Left lung (tissue), 10 donors: ENCODE measurements around the gene LINC01488. TPM values are rescaled to one million over a fixed set of nuclear protein-coding genes. Genes with fewer than 3 reads are reported as not detected.

Experiments used
- ATAC-seq: fragments of 200-7000 bp; cut with Tn5 transposase; one replicate; pipeline ENCODE4 v1.9.1; 2020; ENCODE audit warnings: moderate library complexity
- DNase-seq, 4 donors: peaks; one replicate each; pipeline ENCODE4 v3.0.0-alpha.2; 2013 to 2020
- H3K27ac ChIP-seq, 2 donors: fragments of 200-600 bp; sonication (generic) in 1 of 2; one replicate each; pipeline versions ENCODE4 v1.5.0 to v1.8.0; 2020 to 2021
- H3K27me3 ChIP-seq, 2 donors: fragments of 200-600 bp; sonication (generic) in 1 of 2; one replicate each; pipeline versions ENCODE4 v1.5.0 to v1.8.0; 2020 to 2021
- H3K36me3 ChIP-seq, 2 donors: fragments of 200-600 bp; sonication (generic) in 1 of 2; one replicate each; pipeline versions ENCODE4 v1.5.0 to v1.8.0; 2020 to 2021
- H3K4me1 ChIP-seq, 2 donors: fragments of 200-600 bp; one replicate each; pipeline ENCODE4 v1.8.0; 2021
- H3K4me3 ChIP-seq, 2 donors: fragments of 200-600 bp; sonication (generic) in 1 of 2; one replicate each; pipeline versions ENCODE4 v1.5.0 to v1.8.0; 2020 to 2021; ENCODE audit warnings: mild to moderate bottlenecking in 1 of 2
- H3K9me3 ChIP-seq, 2 donors: fragments of 200-600 bp; sonication (generic) in 1 of 2; one replicate each; pipeline versions ENCODE4 v1.5.0 to v1.8.0; 2020 to 2021
- intact Hi-C, 2 donors: fragments of 100-400 bp; cut with DNase I; formaldehyde crosslinking; loops; one replicate each; pipeline versions ENCODE4 v1.11.2 to v1.14.2; 2022
- polyA plus RNA-seq, 6 donors: library from polyadenylated mRNA; unstranded; fragments of 120-200 nt; gene quantifications; one replicate each; pipeline ENCODE4 v1.2.1, GENCODE V29; 2013; ENCODE audit not compliant: insufficient read length in 6 of 6
- total RNA-seq, 2 donors: library from RNA; stranded (reverse); fragmentation: NEBNext Ultra II Directional; extraction: Animal tissue kit (Norgen Biotek cat#: 25700); gene quantifications; one replicate each; pipeline ENCODE4 v1.2.1, GENCODE V29; 2021
- TF ChIP-seq, protein P1 (sequence below), 2 donors: fragments of 200-600 bp; sonication (generic) in 1 of 2; IDR thresholded peaks; one replicate each; pipeline versions ENCODE4 v1.5.0 to v1.8.0; 2021; ENCODE audit warnings: antibody characterized with exemption in 2 of 2
- donor health status: DM: no; HTN: yes; CAD: no.
- donor health status: DM: no; HTN: no; CAD: no.

The LINC01488 gene
- total and polyA plus RNA-seq, 8 donors, result 0.04 to 0.12 (median 0.07) TPM; not detected in 2

DNA sequence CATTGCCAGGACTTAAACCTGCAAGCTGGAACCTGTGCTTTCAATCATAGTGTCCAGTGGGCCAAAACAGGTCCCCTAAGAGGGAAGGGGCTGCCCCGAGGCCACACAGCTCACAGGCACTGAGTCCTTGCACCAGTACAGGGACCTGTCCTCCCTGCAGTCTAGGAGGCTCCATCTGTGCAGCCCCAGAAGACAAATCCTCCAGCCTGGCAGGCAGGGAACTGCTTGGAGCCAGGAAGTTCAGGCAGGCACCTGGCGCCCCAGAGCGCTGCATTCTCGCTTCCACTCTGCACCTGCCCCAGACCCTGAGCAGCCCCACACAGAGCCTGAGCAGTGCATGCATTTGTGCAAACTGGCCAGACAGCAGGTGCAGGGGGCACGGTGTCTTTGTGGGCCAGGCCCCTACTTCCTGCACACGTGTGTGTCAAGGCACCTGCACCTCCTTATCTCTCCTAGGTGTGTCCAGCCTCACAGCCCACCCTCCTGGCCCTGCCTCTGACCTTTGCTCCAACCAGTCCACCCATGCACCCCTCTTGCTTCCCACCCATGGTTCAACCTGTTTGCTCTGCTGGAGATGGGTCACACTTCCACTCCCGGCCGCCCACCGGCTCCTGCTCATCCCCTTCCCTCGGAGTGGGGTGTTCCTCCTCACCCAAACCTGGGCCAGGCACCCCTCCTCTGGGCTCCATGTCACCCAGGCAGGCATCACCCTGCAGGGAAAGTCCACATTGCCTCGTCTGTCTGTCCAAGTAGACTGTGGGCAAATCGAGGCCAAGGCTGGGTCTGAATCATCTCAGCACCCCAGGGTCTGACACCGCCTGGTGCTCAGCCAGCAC lies 19.0 kb downstream of the LINC01488 start:
- Histone ChIP-seq H3K4me1 (peaks cover 5 to 16% of the 10 kb centered on the region in 2 donors), H3K36me3 (no peaks in the 10 kb centered on the region), H3K27ac (no peak overlapping the region), H3K9me3 (no peaks in the 10 kb centered on the region), H3K4me3 (no peak overlapping the region), H3K27me3 (no peaks in the 10 kb centered on the region)
- DNase-seq (peak in 2 of 4 donors; percentile 23 to 62), ATAC-seq (no peak)
- TF ChIP-seq, protein P1, sequence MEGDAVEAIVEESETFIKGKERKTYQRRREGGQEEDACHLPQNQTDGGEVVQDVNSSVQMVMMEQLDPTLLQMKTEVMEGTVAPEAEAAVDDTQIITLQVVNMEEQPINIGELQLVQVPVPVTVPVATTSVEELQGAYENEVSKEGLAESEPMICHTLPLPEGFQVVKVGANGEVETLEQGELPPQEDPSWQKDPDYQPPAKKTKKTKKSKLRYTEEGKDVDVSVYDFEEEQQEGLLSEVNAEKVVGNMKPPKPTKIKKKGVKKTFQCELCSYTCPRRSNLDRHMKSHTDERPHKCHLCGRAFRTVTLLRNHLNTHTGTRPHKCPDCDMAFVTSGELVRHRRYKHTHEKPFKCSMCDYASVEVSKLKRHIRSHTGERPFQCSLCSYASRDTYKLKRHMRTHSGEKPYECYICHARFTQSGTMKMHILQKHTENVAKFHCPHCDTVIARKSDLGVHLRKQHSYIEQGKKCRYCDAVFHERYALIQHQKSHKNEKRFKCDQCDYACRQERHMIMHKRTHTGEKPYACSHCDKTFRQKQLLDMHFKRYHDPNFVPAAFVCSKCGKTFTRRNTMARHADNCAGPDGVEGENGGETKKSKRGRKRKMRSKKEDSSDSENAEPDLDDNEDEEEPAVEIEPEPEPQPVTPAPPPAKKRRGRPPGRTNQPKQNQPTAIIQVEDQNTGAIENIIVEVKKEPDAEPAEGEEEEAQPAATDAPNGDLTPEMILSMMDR (IDR thresholded peaks at IDR 0.05), result no peak
- intact Hi-C loops, result no loop called here

DNA sequence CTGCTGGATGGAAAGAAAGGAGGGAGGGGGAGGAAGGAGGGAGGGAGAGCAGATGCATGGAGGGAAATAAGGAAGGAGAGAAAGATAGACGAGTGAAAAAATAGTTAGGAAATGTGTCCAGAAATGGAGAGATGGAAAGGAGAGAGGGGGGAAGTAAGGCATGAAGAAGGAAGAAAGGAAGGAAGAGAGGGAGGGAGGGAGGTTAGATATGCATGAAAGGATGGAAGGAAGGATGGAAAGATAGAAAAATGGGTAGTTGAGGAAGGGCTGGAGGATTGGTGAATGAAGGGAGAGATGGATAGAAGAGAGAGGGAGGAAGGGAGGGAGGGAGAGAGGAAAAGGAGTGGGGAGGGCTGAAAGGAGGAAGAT lies 19.6 kb downstream of the LINC01488 start:
- DNase-seq (no peak), ATAC-seq (no peak)
- intact Hi-C loops, result no loop called here
- H3K4me1 ChIP-seq, result peaks cover 5 to 15% of the 10 kb centered on the region in 2 donors
- H3K9me3 ChIP-seq, result no peaks in the 10 kb centered on the region
- no peaks in the 10 kb centered on the region for H3K27me3 ChIP-seq
- no peak overlapping the region for H3K4me3 ChIP-seq
- no peak overlapping the region for H3K27ac ChIP-seq
- TF ChIP-seq, protein P1 (IDR thresholded peaks at IDR 0.05), result no peak
- H3K36me3 ChIP-seq, result no peaks in the 10 kb centered on the region

DNA sequence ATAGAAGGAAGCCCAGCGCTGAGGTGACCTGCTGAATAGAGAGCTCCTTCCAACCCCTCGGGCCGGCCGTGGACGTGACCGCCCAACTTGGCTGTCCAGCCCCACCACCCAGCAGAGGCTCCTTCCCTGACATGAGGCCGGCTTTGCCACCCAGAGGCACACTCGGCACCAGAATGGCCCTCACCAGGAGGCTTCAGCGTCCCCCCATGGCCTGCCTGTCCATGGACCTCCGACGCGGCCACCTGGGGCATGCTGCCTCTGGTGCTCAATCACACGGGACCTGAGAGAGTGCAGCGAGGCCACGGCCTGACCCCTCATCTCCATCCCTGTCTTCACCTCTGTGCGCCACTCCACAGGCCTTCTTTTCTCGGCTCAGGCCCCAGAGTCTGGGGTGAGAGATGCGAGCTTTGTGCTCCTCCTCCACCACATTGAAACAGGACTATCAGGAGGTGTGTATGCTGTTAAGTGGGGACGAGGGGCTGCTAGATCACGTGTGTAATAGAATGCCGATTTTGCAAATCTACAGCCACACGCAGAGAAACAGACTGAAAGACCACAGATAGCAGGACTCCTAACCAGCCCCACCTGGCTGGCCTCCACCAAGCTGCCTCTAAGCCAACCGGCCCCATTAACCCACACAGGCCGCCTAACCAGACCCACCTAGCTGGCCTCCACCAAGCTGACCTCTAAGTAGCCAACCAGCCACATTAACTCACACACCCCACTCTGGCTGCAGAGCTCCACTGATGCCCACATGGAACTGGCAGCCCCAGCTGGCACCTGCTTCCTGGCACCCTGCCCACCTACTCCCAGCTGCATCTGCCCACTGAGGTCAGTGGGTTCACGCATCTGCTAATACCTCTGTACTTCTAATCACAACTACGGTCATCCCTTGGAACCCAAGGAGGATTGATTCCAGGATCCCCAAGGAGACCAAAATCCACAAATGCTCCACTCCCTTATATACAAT lies 20.7 kb downstream of the LINC01488 start:
- H3K27me3 ChIP-seq, result no peaks in the 10 kb centered on the region
- H3K36me3 ChIP-seq, result no peaks in the 10 kb centered on the region
- H3K4me1 ChIP-seq, result peaks cover 0 to 6% of the 10 kb centered on the region in 2 donors
- intact Hi-C loops, result no loop called here
- TF ChIP-seq, protein P1 (IDR thresholded peaks at IDR 0.05), result no peak
- DNase-seq (peak in 2 of 4 donors; percentile 29 to 69), ATAC-seq (no peak)
- no peak overlapping the region for H3K27ac ChIP-seq
- H3K4me3 ChIP-seq, result no peak overlapping the region
- no peaks in the 10 kb centered on the region for H3K9me3 ChIP-seq

DNA sequence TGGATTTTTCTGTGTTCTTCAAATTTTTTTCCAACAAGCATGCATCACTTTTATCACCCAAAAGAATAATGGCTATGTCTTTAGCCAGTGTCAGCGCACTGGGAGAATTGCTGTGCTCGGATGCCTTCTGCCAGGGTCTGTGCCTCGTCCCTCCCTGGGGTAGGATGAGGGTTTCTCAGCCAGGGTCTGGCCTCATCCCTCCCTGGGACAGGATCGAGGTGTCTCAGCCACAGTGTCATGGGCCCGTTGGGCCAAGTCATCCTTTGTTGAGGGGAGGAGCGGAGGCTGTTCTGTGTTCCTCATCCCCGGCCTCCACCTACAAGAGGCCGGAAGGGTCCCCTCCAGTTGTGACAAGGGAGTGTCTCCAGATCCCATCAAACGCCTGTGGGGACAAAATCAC lies 22.7 kb downstream of the LINC01488 start:
- no peaks in the 10 kb centered on the region for H3K9me3 ChIP-seq
- no peaks in the 10 kb centered on the region for H3K27me3 ChIP-seq
- ATAC-seq (no peak), DNase-seq (peak in 2 of 4 donors; percentile 25 to 50)
- no peaks in the 10 kb centered on the region for H3K4me1 ChIP-seq
- TF ChIP-seq, protein P1 (IDR thresholded peaks at IDR 0.05), result no peak
- H3K4me3 ChIP-seq, result no peak overlapping the region
- H3K27ac ChIP-seq, result no peak overlapping the region
- no peaks in the 10 kb centered on the region for H3K36me3 ChIP-seq
- intact Hi-C loops, result no loop called here
